ENCODE results near the gene RBMS1.

The RBMS1 gene

DNA sequence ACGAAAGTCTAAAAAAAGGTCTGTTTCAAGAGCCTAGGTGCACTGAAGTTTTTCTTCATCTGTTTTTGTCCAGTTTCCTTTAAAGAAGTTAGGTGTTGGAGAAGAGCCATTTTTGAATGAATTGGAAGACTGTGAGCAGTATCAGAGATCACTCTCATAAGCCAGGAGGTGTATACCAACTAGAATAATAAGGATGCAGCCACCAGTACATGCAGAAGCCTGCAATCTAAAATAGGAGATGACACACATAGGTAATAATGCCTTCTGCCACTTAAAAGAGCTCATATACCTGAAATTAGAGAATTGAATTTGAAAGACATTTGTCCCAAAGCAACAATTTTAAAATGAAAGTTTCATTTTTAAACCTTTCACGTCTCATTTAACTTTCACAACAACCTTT, 81.7 kb downstream of the RBMS1 start:
- no peak for DNase-seq (ENCODE audit: low read depth in 2 of 3, low spot score in 2 of 3)

GRCh38 chr2:160411167-160411566, 82.4 kb downstream of the RBMS1 start:
- no peak for DNase-seq (ENCODE audit: low read depth in 2 of 3, low spot score in 2 of 3)

- no peak for DNase-seq (ENCODE audit: low read depth in 2 of 3, low spot score in 2 of 3)
Measured at GRCh38 chr2:160409480-160409879, 84.1 kb downstream of the RBMS1 start.

- DNase-seq (ENCODE audit: low read depth in 2 of 3, low spot score in 2 of 3) = no peak
Measured at GRCh38 chr2:160408959-160409291, 84.7 kb downstream of the RBMS1 start.

DNA sequence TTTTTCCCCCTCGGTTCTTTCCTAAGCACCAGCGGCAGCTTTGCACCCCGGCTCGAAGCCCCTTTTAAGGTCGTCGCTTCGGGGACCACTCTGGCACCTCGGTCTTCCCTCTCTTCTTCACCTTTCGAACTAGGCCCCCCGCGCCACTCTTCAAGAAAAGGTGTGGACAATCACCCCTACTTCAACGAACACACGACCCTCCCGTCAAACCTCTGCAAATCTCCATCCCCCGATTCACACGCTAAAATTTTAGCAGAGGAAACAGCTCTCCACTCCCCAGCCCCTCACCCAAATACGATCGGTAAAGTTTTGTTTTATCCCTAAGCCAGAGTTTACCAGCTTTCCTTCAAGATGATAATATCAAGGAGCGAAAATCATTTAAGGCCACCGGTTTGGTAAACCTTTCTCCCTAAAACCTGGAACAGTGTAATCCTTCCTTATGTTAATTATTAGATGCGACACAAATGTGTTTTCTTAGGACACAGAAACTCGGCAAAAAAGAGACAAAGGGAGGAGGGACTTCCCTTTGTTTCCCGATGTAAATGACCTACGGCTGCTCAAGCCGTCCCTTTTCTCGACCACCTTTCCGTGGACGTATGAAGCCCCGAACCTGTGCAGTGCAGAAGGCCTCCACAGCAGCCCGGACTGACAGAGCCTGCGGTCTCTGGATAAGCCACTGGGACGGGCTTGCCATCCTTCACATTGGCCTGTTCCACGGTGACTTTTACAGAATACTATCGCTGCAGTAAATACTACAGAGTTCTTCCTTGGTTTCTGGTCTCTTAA, 85.2 kb downstream of the RBMS1 start:
- no peak for DNase-seq (ENCODE audit: low read depth in 2 of 3, low spot score in 2 of 3)

GRCh38 chr2:160407393-160408172, 86.0 kb downstream of the RBMS1 start:
- DNase-seq (ENCODE audit: low read depth in 2 of 3, low spot score in 2 of 3) = peak in 2 of 3 experiments; percentile 18 to 41

DNA sequence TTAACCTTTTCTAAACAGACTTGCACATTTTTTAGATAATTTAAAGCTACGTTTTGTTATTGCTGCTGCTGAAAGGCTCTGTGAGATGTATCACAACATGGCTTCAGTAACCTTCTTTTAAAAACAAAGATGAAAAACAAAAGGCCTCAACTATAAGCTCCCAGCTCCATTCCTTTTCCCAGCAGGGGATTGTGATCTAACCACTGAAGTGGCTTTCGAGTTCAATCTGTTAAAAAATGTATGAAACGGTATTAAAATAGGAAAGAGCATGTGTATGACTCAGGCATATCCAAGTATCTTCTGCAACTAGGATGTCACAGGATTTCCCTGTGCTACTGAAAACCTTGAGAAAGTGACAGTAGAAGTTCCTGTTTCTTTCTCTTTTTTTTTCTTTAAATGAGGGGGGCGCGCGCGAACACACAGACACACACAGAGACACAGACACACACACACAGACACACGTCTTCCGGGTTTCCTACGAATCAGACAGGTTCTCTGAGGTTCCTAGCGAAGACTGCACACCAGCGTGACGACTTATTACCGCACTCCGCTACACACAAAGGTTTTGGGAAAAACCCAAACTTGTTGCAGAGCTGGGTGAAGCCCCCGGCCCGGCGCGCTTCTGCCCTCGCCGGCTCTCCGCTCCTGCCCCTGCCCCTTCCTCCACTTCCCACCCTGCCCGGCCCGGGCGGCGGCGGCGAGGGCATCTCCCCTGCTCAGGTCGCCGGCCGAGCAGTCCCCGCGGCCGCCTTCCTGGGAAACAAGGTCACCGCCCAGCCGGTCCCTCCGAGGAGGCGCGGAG, 86.8 kb downstream of the RBMS1 start:
- DNase-seq (ENCODE audit: low read depth in 2 of 3, low spot score in 2 of 3) = peak; percentile 27 to 50 (median 37)

- no peak for DNase-seq (ENCODE audit: low read depth in 2 of 3, low spot score in 2 of 3)
Measured at GRCh38 chr2:160405077-160405867, 88.3 kb downstream of the RBMS1 start.

DNA sequence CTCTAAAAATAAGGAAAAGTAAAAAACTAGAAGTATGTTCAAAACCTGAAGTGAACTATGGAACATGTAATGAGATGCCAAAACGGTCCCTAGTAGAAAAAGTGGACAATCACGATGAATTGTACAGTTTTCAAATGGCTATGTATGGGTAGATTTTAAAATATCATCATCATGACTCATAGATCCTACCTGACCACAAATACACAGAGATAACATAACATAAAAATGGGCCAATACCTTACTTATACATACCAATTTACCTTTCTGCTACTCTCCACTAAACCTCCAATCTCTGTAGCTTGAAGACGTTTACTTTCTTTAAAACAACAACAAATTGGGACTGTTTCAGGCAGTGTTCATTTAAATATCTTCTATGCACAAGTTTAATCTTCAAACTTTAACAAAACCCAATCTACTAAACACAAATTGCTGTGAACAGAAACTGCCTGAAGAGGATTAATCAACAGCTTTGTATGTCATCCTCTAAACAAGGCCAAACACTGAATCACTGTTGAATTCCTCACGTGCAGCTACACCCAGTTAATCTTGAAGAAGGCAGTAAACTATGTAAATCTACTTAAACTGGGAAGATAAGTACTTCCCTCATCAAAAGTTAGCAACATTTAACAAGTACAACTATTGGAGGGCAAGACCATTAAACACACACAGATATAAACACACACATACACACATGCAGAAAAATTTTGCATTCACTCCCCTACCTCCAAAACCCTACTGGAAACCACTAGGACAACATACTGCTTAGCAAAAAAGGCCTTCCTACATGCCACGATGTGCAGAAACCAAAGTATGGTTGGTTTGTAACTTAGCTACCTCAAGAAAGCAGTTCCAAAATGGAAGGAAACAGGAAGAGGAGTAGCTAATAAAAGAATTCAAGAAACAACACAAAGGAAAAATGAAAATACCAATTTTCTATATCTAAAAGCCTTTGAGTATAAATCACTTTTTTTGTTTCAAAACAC, 90.3 kb downstream of the RBMS1 start:
- DNase-seq (ENCODE audit: low read depth in 2 of 3, low spot score in 2 of 3) = no peak

DNA sequence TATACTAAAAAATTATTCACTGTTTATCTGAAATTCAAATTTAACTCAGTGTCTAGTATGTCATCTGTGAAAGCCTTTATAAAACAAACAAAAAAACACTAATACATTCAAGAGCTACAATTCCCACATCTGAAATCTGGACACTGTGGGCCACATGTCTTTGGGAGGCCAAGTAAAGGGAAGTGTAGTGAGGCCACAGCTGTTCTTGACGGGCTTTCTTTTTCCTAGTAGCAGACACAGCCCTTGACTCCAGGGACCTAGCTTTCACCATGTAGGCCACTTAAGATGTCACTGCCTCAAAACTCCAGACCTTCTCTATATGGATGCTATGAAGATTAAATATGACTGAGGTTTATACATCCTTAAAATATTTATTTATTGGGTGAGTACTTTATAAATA, 91.1 kb downstream of the RBMS1 start:
- no peak for DNase-seq (ENCODE audit: low read depth in 2 of 3, low spot score in 2 of 3)

GRCh38 chr2:160401895-160402294, 91.7 kb downstream of the RBMS1 start:
- DNase-seq (ENCODE audit: low read depth in 2 of 3, low spot score in 2 of 3) = no peak

- DNase-seq (ENCODE audit: low read depth in 2 of 3, low spot score in 2 of 3) = no peak
Measured at GRCh38 chr2:160399880-160400279, 93.7 kb downstream of the RBMS1 start.

GRCh38 chr2:160397530-160397865, 96.1 kb downstream of the RBMS1 start:
- DNase-seq (ENCODE audit: low read depth in 2 of 3, low spot score in 2 of 3) = no peak

DNA sequence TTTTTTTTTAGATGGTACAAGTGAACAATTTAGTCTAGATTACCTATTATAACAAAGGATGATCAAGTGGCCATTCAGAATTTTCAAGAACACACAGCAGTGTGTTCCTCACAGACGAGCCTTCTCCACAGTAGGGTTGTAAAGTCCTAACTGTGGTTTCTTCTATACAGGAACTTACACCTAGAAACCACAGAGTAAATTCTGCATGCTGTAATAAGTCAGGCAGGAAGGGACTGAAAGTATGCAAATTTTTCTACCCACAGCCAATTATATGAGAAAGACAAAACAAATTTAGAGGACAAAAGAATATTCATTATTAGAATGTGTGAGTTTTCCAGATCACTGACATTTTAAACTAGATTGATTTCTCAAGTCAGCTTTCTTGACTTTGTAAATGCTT, 99.5 kb downstream of the RBMS1 start:
- DNase-seq (ENCODE audit: low read depth in 2 of 3, low spot score in 2 of 3) = no peak

DNA sequence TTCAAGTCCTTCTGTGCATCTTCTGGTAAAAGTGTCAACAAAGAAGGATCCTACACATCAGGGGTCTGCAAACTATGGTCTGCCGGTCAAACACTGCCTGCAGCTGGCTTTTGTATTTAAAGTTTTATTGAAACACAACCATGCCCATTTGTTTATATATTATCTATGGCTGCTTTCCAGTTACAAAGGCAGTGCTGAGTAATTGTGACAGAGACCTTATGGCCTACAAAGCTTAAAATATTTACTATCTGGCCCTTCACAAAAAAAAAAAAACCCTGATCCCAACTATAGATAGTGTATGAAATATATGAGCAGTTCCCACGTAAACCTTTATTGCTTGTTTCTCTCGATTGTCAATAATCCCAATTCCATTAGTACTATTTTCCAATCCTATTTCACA, 101.4 kb downstream of the RBMS1 start:
- DNase-seq (ENCODE audit: low read depth in 2 of 3, low spot score in 2 of 3) = no peak

GRCh38 chr2:160390544-160391455, 102.8 kb downstream of the RBMS1 start:
- DNase-seq (ENCODE audit: low read depth in 2 of 3, low spot score in 2 of 3) = no peak

GRCh38 chr2:160389875-160390274, 103.7 kb downstream of the RBMS1 start:
- DNase-seq (ENCODE audit: low read depth in 2 of 3, low spot score in 2 of 3) = no peak

- peak in 1 of 3 experiments; percentile 10 for DNase-seq (ENCODE audit: low read depth in 2 of 3, low spot score in 2 of 3)
Measured at GRCh38 chr2:160388464-160389263, 104.9 kb downstream of the RBMS1 start.
